ENCODE results near the gene SYT6.

The SYT6 gene

GRCh38 chr1:114153261-114154145, at the start of gene SYT6:
Gene SYT6, minus strand, starts transcription at chr1:114153869. Its CDS starts 97 bp downstream, at chr1:114153772.
- DNase-seq: no peak

- DNase-seq: no peak
Observed at GRCh38 chr1:114201486-114201885, 47.8 kb upstream of the SYT6 start.

- DNase-seq: no peak
Observed at GRCh38 chr1:114199017-114199594, 45.4 kb upstream of the SYT6 start.

GRCh38 chr1:114196992-114197907, 43.6 kb upstream of the SYT6 start:
- DNase-seq: no peak

GRCh38 chr1:114195819-114196218, 42.1 kb upstream of the SYT6 start:
- DNase-seq: no peak

GRCh38 chr1:114192328-114192727, 38.7 kb upstream of the SYT6 start:
- no peak for DNase-seq

- DNase-seq: no peak
Observed at GRCh38 chr1:114189398-114189797, 35.7 kb upstream of the SYT6 start.

- no peak for DNase-seq
Observed at GRCh38 chr1:114181356-114181755, 27.7 kb upstream of the SYT6 start.

GRCh38 chr1:114180742-114181141, 27.1 kb upstream of the SYT6 start:
- no peak for DNase-seq

- no peak for DNase-seq
Observed at GRCh38 chr1:114178936-114179335, 25.3 kb upstream of the SYT6 start.

GRCh38 chr1:114177282-114177681, 23.6 kb upstream of the SYT6 start:
- DNase-seq: no peak

- no peak for DNase-seq
Observed at GRCh38 chr1:114176366-114176765, 22.7 kb upstream of the SYT6 start.

- DNase-seq: no peak
Observed at GRCh38 chr1:114173680-114174079, 20.0 kb upstream of the SYT6 start.

GRCh38 chr1:114169509-114169908, 15.8 kb upstream of the SYT6 start:
- no peak for DNase-seq

GRCh38 chr1:114167226-114167625, 13.6 kb upstream of the SYT6 start:
- no peak for DNase-seq

- DNase-seq: no peak
Observed at GRCh38 chr1:114164840-114165543, 11.3 kb upstream of the SYT6 start.

- no peak for DNase-seq
Observed at GRCh38 chr1:114159941-114160340, 6.3 kb upstream of the SYT6 start.

GRCh38 chr1:114157275-114157660, 3.6 kb upstream of the SYT6 start:
- no peak for DNase-seq

GRCh38 chr1:114156538-114157274, 3.0 kb upstream of the SYT6 start:
- no peak for DNase-seq

GRCh38 chr1:114155706-114156105, 2.0 kb upstream of the SYT6 start:
- no peak for DNase-seq

GRCh38 chr1:114154963-114155322, 1.3 kb upstream of the SYT6 start:
- no peak for DNase-seq
